Adrenal gland (tissue), 5 donors: ENCODE results near the gene RAD51B.

ENCODE experiments used
- CTCF ChIP-seq, 6 experiments: fragments of 450-650 bp in 4 of 6; fragments of 200-600 bp in 2 of 6; sonication (generic) in 1 of 6; IDR thresholded peaks; 1 replicate in 5 of 6; 2 replicates in 1 of 6; pipeline versions ENCODE4 v1.5.1 to v1.8.0; 2016 to 2021; ENCODE audit warnings: antibody characterized with exemption in 6 of 6, mild to moderate bottlenecking in 2 of 6, moderate library complexity in 1 of 6
- POLR2A ChIP-seq, 2 donors: fragments of 450-650 bp; IDR thresholded peaks; one replicate each; pipeline ENCODE4 v1.6.1; 2017; ENCODE audit warnings: antibody characterized with exemption in 2 of 2, mild to moderate bottlenecking in 2 of 2, moderate library complexity in 1 of 2
- donor health status: DM: no; HTN: no; CAD: no.

GRCh38 chr14:67955261-67955660 lies 135.7 kb downstream of the RAD51B start:
- TF ChIP-seq POLR2A (IDR thresholded peaks at IDR 0.05) = no peak
- TF ChIP-seq CTCF (IDR thresholded peaks at IDR 0.05) = no peak
